Measurements from ENCODE around the gene UGT2B17. TPM values are rescaled to one million over a fixed set of nuclear protein-coding genes. Genes with fewer than 3 reads are reported as not detected.

UGT2B17 gene
- total and polyA plus RNA-seq, 2 of the 4 experiments (the other 2 are of a cell fraction) = not detected

DNA sequence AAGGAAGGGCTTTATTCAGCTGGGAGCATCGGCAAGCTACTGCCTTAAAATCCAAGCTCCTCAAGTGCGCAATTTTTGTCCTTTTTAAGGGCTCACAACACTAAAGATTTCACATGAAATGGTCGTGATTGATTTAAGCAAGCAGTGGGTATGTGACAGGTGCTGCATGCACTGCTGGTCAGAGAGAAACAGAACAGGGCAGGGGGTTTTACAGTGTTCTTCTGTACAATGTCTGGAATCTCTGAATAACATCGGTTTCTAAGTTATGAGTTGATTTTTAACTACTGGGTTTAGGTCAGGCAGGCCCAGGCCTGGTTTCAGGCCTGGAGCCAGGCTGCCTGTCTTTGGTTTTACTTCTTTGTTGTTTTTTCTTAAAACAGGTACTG, 6.0 kb downstream of the UGT2B17 start:
- Histone ChIP-seq H2BK5ac (ENCODE audit: low read depth, low read length, poor library complexity, severe bottlenecking) (no peak overlapping the region), H2AK9ac (replicated peaks; ENCODE audit: low read depth, low read length, poor library complexity) (no peak overlapping the region), H3K23ac (ENCODE audit: low read depth, low read length) (no peak overlapping the region), H3K4me3 (ENCODE audit: insufficient read depth, low read depth, low read length) (no peak overlapping the region), H4K8ac (ENCODE audit: low read depth in 2 of 2, low read length in 2 of 2) (no peak overlapping the region), H3K14ac (replicated peaks; ENCODE audit: low read depth, low read length) (no peak overlapping the region), H2BK15ac (ENCODE audit: low read depth, low read length) (no peak overlapping the region), H3K4me2 (ENCODE audit: low read depth, low read length) (no peak overlapping the region), H3K18ac (ENCODE audit: low read depth, low read length) (no peak overlapping the region), H3K27ac (ENCODE audit: insufficient read depth, low read length) (no peak overlapping the region), H3K79me1 (ENCODE audit: low read depth in 1 of 2, low read length in 2 of 2) (no peaks in the 10 kb centered on the region), H2AFZ (replicated peaks; ENCODE audit: low read length, poor library complexity) (no peak overlapping the region), H3K56ac (ENCODE audit: extremely low read depth, insufficient read depth, low read length) (no peak overlapping the region), H2BK20ac (ENCODE audit: low read depth, low read length) (no peak overlapping the region), H3K9me1 (ENCODE audit: insufficient read depth, low read length) (no peaks in the 10 kb centered on the region), H4K5ac (ENCODE audit: low read depth, low read length) (no peak overlapping the region), H3K36me3 (ENCODE audit: control insufficient read depth, insufficient read depth, low read length) (no peaks in the 10 kb centered on the region), H4K20me1 (ENCODE audit: insufficient read depth, low read length) (no peaks in the 10 kb centered on the region), H3K4ac (ENCODE audit: low read depth, low read length) (no peak overlapping the region), H4K91ac (ENCODE audit: insufficient read depth, low read depth, low read length) (no peak overlapping the region), H2BK120ac (ENCODE audit: low read depth, low read length) (no peak overlapping the region), H3K27me3 (ENCODE audit: control insufficient read depth, insufficient read depth, low read length) (no peaks in the 10 kb centered on the region), H2AK5ac (ENCODE audit: low read depth, low read length) (no peak overlapping the region), H3K4me1 (ENCODE audit: control insufficient read depth, insufficient read depth, low read length) (no peaks in the 10 kb centered on the region), H3K9me3 (ENCODE audit: control insufficient read depth, insufficient read depth, low read length) (no peaks in the 10 kb centered on the region), H3K9ac (ENCODE audit: low read depth, low read length) (no peak overlapping the region)
- ChIA-PET CTCF (no interaction called here), POLR2A (ENCODE audit: unreplicated experiment) (no interaction called here)
- dilution Hi-C loops (cut with HindIII; ENCODE audit: low sequenced_read_pairs, unreplicated experiment) = no loop called here
- in situ Hi-C loops (cut with MboI; ENCODE audit: low sequenced_read_pairs) = no loop called here
- TF ChIP-seq MXI1 (IDR thresholded peaks at IDR 0.05; ENCODE audit: borderline replicate concordance, low read depth, low read length) = no peak
- TF ChIP-seq, protein P1, sequence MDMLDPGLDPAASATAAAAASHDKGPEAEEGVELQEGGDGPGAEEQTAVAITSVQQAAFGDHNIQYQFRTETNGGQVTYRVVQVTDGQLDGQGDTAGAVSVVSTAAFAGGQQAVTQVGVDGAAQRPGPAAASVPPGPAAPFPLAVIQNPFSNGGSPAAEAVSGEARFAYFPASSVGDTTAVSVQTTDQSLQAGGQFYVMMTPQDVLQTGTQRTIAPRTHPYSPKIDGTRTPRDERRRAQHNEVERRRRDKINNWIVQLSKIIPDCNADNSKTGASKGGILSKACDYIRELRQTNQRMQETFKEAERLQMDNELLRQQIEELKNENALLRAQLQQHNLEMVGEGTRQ (IDR thresholded peaks at IDR 0.05; ENCODE audit: low read depth, low read length) = no peak
- ATAC-seq (ENCODE audit: low read depth) = no peak
- WGBS, 2 experiments (ENCODE audit: extremely low coverage in 2 of 2, insufficient read length in 1 of 2) = no CpG with 5 or more reads among the region's 4 CpGs
- BruUV-seq (replicated peaks) = no TSS peak
- DNase-seq = no peak
- intact Hi-C loops (cut with micrococcal nuclease) = no loop called here
